Renal cortex interstitium (tissue), 11 donors: Measurements from ENCODE around the gene GLA. TPM values are rescaled to one million over a fixed set of nuclear protein-coding genes. Genes with fewer than 3 reads are reported as not detected.

ENCODE experiments used
- DNase-seq, 11 donors: peaks; one replicate each; pipeline ENCODE4 v3.0.0-alpha.2; 2013; ENCODE audit warnings: low read depth in 9 of 11, low spot score in 4 of 11; ENCODE audit errors: extremely low read depth in 1 of 11
- polyA plus RNA-seq, 3 donors: library from polyadenylated mRNA; unstranded; fragments of 120-200 nt; gene quantifications; one replicate each; pipeline ENCODE4 v1.2.1, GENCODE V29; 2013; ENCODE audit not compliant: insufficient read length in 3 of 3

Gene GLA
- polyA plus RNA-seq, 3 donors: 30.7 to 41.8 (median 38.5) TPM

DNA sequence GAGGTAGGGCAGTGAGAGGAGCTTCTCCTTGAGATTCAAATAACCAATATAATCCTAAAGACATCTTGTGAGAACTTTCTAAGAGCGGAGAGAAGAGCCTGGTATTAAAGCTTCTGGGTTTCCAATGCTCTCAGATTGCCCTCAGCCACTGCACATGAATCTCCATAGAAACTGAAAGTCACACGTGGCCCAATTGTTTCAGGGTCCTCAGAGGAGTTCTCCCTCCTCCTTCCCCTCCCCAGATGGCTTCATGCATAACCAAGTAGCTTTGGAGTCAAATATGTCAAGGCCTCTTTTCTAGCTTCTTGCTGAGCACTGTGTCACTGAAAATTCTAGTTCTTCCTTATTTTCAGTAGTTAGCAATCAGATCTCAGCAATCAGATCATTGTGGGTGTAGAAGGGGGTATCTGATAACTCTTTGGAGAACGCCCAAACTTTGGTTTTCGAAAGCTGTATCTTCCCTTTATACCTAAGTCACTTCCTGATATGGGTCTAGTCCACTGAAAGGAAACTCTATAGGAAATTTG is 24.0 kb downstream of the GLA start:
- peak in 1 of 11 donors; percentile 12 for DNase-seq

DNA sequence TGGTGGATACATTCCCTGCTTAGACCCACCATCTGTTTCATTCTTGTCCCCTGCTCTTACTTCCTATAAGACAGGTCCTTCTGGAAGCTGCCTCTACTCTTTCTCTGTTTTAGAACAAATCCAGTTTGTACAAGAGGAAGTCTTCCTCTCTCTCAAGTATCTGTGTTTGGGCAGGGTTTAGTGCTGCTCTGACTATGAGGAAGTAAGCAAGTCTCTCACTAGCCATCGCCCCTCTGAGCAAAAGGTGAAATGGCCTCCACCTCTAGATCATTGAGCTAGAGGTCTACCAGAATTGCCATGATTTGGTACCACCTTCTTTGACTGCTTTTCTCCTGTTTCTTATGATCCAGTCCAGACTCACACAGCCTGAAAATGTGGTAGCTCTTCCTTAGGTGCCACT is 30.2 kb downstream of the GLA start:
- DNase-seq: no peak

DNA sequence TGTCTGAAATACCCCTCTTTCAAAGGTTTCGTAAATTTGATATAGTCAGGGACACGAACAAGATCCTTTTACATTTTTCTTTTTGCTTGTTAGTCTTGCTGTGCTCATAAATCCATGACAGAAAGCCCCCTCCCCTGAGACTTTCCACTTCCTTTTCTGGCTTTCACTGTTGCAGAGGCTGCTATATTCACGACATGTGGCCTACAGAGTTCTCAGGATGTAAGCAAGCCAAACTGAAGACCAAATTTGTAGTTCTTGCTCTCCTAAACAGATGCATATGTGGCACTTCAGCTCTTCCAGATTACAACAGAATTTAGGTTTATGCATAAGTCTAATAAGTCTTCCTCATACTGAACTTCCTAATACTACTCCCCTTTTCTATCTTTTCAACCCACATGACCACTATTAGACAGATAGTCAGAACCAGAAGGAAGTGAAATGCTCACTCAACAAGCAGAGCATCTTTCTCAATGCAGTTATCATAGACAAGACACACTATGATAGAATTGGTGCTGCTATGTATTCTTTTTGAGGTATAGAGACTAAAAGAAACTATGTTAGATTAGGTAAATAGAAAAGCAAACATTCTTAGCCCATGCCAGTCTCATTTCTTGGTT is 36.7 kb downstream of the GLA start:
- no peak for DNase-seq

DNA sequence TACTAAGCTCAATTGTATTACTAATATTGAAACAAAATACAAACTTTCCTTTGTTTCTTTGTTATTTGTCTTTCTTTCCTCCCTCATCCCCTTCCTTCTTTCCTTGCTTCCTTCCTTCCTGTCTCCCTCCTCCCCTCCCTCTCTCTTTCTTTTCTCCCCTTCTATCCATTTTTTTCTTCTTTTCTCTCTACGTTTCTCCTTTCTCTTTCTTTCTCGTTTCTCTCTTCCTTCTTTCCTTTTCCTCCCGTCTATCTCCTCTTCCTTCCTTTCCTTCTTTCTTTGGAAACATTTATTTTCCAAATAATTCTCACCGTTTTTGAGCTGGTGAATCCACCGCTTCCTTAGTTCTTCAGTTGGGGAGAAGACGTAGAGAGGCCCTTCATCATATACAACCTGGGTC is 38.0 kb downstream of the GLA start:
- DNase-seq: no peak

DNA sequence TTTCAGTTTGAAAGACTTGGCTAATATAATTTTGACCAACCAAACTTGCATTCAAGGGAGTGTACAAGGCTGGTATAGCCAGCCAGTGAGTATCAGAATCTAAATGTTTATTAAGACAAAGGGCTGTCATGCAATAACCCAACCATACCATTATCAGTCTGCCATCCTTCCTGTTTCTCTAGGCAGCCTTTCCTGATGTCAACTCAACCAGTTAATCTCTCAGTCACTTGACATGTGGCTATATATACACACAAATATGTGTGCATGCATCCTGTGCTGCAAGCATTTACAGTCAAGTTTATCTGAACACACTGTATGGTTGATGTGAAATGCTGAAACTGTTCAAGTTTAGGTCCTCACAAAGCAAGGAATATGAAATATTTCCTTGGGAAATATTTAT is 38.9 kb downstream of the GLA start:
- DNase-seq: no peak

DNA sequence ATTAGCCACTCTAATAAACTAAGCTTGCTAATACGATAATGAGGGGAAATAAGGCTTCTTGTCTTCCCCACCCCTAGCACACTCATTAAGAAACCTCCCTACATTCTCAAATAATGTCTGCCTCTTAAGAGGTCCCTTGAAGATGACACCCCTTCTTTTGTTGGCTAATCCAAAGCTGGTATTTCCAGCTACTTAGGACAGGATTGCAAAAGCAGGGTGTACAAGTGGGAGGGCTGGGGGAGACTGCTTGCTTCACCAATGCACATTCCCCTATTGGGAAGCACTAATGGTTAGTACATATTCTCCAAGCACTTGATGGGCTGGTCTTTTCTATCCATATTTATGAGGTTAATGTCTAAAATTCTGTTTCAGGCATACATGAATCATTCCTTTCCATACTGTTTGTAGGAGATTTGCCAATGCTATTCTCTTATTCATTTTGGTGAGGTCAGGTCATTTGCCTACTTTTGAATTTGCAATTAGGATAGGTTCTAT is 42.4 kb downstream of the GLA start:
- DNase-seq: no peak

DNA sequence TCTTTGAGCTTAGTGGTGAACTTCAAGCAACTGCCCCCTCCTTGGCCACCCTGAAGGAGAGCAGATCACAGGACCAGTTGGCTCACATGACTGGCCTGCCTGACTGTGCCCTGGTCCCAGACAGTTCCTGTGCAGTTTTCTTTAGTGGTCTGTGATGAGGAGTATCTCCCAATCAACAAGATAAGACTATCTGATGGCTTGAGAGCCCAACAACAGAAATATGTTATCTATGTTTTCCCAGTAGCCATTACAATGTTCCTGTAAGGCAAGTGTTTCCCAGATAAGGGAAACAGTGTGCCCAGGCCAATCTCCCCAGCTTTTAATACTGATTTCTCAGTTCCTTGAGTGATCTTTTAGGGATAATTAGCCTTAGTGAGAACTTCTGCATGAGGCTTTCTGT is 45.0 kb downstream of the GLA start:
- no peak for DNase-seq

DNA sequence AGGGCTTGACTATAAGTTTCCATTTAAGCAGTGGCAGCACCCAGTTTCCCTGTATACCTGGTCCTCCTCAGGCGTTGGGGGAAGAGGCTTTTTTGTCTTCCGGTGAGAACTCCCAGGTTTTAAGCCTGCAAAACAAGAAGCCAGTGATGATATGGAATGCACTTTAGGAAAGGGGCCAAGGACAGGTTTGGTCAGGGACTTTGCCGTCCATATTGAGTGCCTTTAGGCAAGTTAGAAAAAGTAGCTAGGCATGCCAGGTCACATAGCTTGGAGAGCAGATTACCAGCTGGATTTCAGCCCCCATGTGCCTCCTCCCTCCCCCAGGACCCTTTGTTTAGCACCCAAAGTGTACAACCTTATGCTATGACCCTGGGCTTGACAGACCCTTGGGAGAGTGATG is 45.6 kb downstream of the GLA start:
- no peak for DNase-seq

DNA sequence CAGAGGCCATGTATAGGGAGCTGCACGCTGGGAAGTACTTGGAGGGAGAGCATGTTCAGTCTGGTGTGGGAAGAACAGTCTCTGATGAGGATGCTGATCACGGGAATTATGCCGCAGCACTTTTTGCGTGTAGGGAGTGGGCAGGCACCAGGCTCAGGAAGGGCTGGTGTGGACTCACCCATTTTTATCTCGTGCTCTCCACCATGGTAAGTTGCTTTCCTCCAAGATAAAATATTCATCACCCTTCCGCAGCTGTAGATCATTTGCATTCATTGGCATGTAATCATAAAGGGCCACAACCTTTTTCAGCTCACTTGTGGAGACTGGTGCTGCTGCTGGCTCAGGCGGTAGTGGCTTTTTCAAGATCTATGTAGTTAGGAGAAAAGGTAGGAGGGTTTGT is 47.3 kb downstream of the GLA start:
- DNase-seq: no peak

DNA sequence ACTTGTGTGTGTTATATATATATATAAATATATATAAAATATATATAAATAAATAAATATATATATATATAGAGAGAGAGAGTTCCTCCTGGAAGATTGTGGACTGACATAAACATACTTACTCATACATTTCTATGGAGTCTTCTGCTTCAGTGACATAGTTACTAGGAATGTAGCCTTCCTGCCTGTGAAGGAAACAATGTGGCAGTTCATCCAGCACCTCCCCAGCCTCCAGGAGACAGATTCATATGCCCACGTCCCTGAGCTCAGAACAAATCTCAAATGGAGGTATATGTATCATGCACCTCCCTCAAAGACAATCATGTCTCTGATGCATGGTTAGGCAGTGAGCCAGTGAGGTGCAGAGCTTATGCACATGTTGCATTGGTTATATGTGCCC is 47.8 kb downstream of the GLA start:
- no peak for DNase-seq

DNA sequence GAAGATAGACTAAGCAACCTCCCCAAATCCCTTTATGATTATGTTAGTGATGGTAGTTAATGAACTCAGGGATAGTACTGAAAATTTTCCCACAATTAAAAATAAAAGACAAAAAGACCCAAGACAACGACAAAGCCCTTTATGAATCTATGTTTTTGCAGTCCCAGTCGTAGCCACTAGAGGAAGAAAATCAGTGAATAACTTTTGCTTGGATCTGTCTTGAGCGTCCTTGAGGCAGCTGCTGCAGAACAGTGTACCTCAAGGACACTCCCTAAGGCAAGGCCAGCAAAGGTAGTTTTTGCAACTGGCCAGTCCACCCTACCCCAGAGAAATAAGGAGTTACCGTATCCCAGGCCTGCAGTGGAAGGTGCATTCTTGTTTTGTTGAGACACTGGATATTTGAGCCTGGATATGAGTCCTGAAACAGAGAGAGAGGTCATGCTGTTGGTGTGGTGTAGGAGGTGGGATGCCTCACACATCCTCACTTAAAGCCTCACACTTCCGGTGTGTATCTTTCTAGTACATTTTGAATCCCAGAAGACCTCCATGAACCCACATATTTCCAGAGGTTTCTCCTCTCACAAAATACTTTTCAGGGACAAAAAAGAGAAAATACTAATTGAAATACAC is 50.4 kb downstream of the GLA start:
- no peak for DNase-seq

DNA sequence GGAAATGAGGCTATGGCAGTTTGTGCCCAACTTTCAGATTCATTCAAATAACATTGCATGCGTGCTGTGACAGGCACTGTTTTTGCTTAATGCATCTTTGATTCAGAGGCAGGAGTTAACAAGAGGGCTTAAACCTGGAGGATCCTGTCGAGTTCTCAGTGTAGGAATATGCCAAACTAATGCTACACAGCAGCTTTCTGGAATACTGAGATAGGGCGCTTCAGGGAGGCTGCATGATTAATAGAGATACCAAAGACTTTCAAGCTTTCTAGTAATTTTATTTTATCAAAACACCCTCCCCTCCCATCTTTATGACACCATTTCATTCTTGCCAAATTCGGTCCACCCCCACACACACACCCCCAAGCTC is 58.5 kb downstream of the GLA start:
- no peak for DNase-seq

DNA sequence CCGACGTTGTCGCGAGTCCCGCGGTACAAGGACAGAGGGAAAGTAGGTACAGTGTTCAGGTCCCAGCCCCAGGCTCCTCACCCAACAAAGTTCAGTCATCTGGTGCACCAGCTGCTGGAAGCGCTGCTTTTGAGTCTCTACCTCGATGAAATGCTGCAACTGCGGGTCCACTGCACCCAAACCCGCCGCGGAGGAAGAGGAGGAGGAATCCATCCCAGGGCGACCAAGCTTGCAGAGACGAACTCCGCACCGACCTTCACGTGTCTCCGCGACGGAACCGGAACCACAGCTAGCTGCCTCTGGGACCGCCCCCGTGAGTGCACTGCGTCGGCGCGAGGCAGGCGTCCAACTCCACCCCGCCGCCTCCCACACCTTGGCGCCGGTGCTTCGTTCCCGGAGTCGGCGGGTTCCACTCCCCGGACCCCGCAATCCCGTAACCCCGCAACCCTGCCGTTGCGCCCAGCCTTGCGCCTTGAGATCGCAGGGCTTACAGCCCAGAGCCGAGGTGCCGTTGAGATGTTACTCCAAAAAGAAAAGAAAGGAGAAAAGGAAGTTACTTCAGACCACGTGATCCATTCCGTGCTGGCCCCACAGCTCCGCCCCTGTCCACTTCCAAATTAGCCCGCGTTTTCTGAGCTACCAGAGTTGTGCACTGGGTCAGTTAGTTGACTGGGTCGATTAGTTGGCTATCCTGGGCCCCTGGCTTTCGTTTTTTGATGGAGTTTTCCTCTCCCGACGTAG is 59.1 kb downstream of the GLA start, which contains the start of gene TIMM8A:
TSS of gene TIMM8A (minus strand) at position 291 of the 741 bp plus-strand sequence. CDS start at position 213, 78 bp downstream.
- DNase-seq: peak in 10 of 11 donors; percentile 42 to 67 (median 54)

DNA sequence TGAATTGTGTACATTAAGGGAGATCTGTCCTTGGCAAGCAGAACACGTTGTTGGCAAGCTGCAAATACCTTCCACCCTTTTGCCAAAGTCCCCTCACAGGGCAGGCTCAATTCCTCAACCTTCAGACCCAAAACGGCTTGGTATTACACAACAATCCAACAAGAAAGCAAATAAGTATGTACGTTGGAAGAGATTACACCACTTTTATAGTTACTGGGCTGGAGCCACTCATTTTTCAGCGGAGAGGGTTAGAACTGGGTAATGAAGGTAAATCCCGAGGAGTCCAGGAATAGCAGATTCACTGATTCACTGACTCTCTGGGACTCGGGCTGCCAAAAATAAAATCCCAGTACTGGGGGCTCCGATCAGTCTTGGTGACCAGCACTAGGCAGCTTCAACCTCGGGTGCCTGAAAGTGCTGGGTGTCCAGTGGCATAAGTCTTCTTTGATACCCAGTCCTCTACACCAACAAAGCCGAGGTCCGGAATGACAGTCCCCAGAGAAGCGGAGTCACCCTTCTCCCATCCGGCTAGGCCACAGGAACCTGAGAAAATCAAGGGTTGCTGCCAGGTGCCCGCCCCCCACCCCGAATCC is 59.8 kb downstream of the GLA start:
- no peak for DNase-seq

Other genes with a start within 250 kb of the GLA start
- 1 to 10 TPM; 1.6 to 2.7 (median 1.6) TPM for gene DRP2, start 188.1 kb downstream of the GLA start, polyA plus RNA-seq
- under 1 TPM; 0.45 to 0.62 (median 0.57) TPM for gene TAF7L, start 116.6 kb downstream of the GLA start, polyA plus RNA-seq
- 10 to 100 TPM; 17.7 to 20.7 (median 19.0) TPM for gene TIMM8A, start 59.2 kb downstream of the GLA start, polyA plus RNA-seq
- 1 to 10 TPM; 2.5 to 4.0 (median 3.0) TPM for gene BTK, start 21.7 kb downstream of the GLA start, polyA plus RNA-seq
- 1,000 to 10,000 TPM in 2 of 3 donors, 100 to 1,000 TPM in 1; 887 to 1,397 (median 1,349) TPM for gene RPL36A, start 16.9 kb downstream of the GLA start, polyA plus RNA-seq
- gene HNRNPH2, start 297 bp upstream of the GLA start, polyA plus RNA-seq: 100 to 1,000 TPM; 130 to 158 (median 139) TPM
- gene ARMCX4, start 77.5 kb upstream of the GLA start, polyA plus RNA-seq: 10 to 100 TPM; 21.8 to 30.7 (median 23.5) TPM
- gene ARMCX1, start 142.6 kb upstream of the GLA start, polyA plus RNA-seq: 10 to 100 TPM; 45.5 to 51.5 (median 50.0) TPM
- gene ARMCX6, start 210.1 kb upstream of the GLA start, polyA plus RNA-seq: 10 to 100 TPM; 82.1 to 83.7 (median 82.6) TPM
- 100 to 1,000 TPM; 111 to 134 (median 113) TPM for gene ARMCX3, start 215.2 kb upstream of the GLA start, polyA plus RNA-seq